ENCODE data around the gene DISC1.

The DISC1 gene

DNA sequence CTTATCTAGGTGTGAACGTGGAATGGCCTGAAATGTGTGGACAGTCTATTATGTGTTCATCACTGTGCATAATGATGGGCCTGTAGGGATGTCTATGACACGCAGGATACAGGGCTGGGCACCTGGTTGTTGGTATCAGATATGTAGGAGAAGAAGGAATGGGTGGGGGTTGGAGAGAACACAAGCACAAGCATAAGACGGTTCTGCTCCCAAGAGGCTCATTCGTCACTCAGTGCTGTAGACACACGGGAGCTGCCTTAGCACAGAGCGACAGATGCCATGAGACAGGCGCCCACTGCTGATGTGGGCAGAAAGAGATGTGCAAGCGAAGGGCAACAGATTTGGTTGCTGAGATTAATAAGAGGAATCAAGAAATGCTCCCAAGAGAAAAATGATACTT, 256.2 kb downstream of the DISC1 start:
- H4K8ac ChIP-seq (ENCODE audit: low read depth, low read length): no peak overlapping the region
- H3K27me3 ChIP-seq (ENCODE audit: control insufficient read depth in 3 of 3, insufficient read depth in 3 of 3, low read depth in 1 of 3, low read length in 3 of 3): no peaks in the 10 kb centered on the region
- no peak overlapping the region for H3K18ac ChIP-seq (ENCODE audit: low read length)
- H3K9ac ChIP-seq (ENCODE audit: low read depth, low read length, poor library complexity): no peak overlapping the region
- H3K79me1 ChIP-seq (ENCODE audit: low read depth, low read length): no peaks in the 10 kb centered on the region
- no peak overlapping the region for H4K91ac ChIP-seq (ENCODE audit: low read depth, low read length, poor library complexity)
- no peak overlapping the region for H2BK15ac ChIP-seq (ENCODE audit: low read length)
- no peak overlapping the region for H2AFZ ChIP-seq (ENCODE audit: low read length)
- H2BK12ac ChIP-seq (ENCODE audit: low read length): no peak overlapping the region
- H3K36me3 ChIP-seq (replicated peaks in 1 of 2; ENCODE audit: control insufficient read depth in 2 of 2, insufficient read depth in 2 of 2, low read length in 2 of 2): no peaks in the 10 kb centered on the region
- no peaks in the 10 kb centered on the region for H3K4me1 ChIP-seq (ENCODE audit: control insufficient read depth in 2 of 2, insufficient read depth in 1 of 2, low read depth in 1 of 2, low read length in 2 of 2)
- no peak overlapping the region for H3K4me2 ChIP-seq (ENCODE audit: insufficient read depth, low read length, poor library complexity, severe bottlenecking)
- H3K4ac ChIP-seq (ENCODE audit: low read length): no peak overlapping the region
- H3K14ac ChIP-seq (ENCODE audit: low read length): no peak overlapping the region
- no peak overlapping the region for H3K4me3 ChIP-seq (ENCODE audit: low read length in 2 of 2)
- H2AK5ac ChIP-seq (ENCODE audit: low read depth, low read length): no peak overlapping the region
- H3K27ac ChIP-seq (replicated peaks; ENCODE audit: low read length): no peak overlapping the region
- no peaks in the 10 kb centered on the region for H3K9me3 ChIP-seq (replicated peaks in 1 of 2; ENCODE audit: control insufficient read depth in 2 of 2, insufficient read depth in 1 of 2, low read depth in 1 of 2, low read length in 2 of 2)
- H2BK5ac ChIP-seq (ENCODE audit: low read length): no peak overlapping the region
- DNase-seq (ENCODE audit: low spot score): no peak
- no peak overlapping the region for H3K23ac ChIP-seq (ENCODE audit: low read depth, low read length, poor library complexity)
- WGBS, 2 donors (ENCODE audit: extremely low coverage in 2 of 2, insufficient read length in 2 of 2, insufficient replicate concordance in 1 of 2): no CpG with 5 or more reads among the region's 8 CpGs
- H2BK120ac ChIP-seq (ENCODE audit: low read depth, low read length): no peak overlapping the region

DNA sequence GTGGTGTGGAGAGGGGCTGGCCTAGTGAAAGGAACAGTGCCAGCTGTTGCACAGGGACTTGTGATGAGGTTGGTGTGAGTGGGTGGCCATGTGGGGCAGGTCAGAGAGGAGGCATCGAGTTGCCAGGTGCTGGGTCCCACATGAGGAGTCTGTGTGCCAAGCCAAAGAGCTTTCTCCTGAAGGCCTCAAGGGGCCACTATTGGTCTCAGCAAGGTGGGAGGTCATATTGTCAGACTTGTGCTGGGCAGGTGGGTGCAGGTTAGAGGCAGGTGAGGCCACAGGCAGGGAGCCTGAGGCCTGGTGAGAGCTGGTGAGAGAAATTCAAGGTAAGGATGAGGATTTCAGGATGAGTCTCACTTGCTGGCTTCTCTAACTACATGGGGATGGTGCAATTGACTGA, 256.8 kb downstream of the DISC1 start:
- H4K91ac ChIP-seq (ENCODE audit: low read depth, low read length, poor library complexity): no peak overlapping the region
- H3K4me1 ChIP-seq (ENCODE audit: control insufficient read depth in 2 of 2, insufficient read depth in 1 of 2, low read depth in 1 of 2, low read length in 2 of 2): no peaks in the 10 kb centered on the region
- H3K23ac ChIP-seq (ENCODE audit: low read depth, low read length, poor library complexity): no peak overlapping the region
- H3K36me3 ChIP-seq (replicated peaks in 1 of 2; ENCODE audit: control insufficient read depth in 2 of 2, insufficient read depth in 2 of 2, low read length in 2 of 2): no peaks in the 10 kb centered on the region
- no peaks in the 10 kb centered on the region for H3K27me3 ChIP-seq (ENCODE audit: control insufficient read depth in 3 of 3, insufficient read depth in 3 of 3, low read depth in 1 of 3, low read length in 3 of 3)
- no peak overlapping the region for H3K9ac ChIP-seq (ENCODE audit: low read depth, low read length, poor library complexity)
- H3K79me1 ChIP-seq (ENCODE audit: low read depth, low read length): no peaks in the 10 kb centered on the region
- no peak overlapping the region for H2AFZ ChIP-seq (ENCODE audit: low read length)
- no peak for DNase-seq (ENCODE audit: low spot score)
- no peaks in the 10 kb centered on the region for H3K9me3 ChIP-seq (replicated peaks in 1 of 2; ENCODE audit: control insufficient read depth in 2 of 2, insufficient read depth in 1 of 2, low read depth in 1 of 2, low read length in 2 of 2)
- no peak overlapping the region for H2BK15ac ChIP-seq (ENCODE audit: low read length)
- H3K14ac ChIP-seq (ENCODE audit: low read length): no peak overlapping the region
- no CpG with 5 or more reads among the region's 1 CpG for WGBS, 2 donors (ENCODE audit: extremely low coverage in 2 of 2, insufficient read length in 2 of 2, insufficient replicate concordance in 1 of 2)
- no peak overlapping the region for H2BK12ac ChIP-seq (ENCODE audit: low read length)
- H2BK5ac ChIP-seq (ENCODE audit: low read length): no peak overlapping the region
- no peak overlapping the region for H3K4me3 ChIP-seq (ENCODE audit: low read length in 2 of 2)
- no peak overlapping the region for H3K27ac ChIP-seq (replicated peaks; ENCODE audit: low read length)
- no peak overlapping the region for H3K4me2 ChIP-seq (ENCODE audit: insufficient read depth, low read length, poor library complexity, severe bottlenecking)
- no peak overlapping the region for H3K4ac ChIP-seq (ENCODE audit: low read length)
- no peak overlapping the region for H3K18ac ChIP-seq (ENCODE audit: low read length)
- no peak overlapping the region for H2BK120ac ChIP-seq (ENCODE audit: low read depth, low read length)
- H2AK5ac ChIP-seq (ENCODE audit: low read depth, low read length): no peak overlapping the region
- no peak overlapping the region for H4K8ac ChIP-seq (ENCODE audit: low read depth, low read length)

DNA sequence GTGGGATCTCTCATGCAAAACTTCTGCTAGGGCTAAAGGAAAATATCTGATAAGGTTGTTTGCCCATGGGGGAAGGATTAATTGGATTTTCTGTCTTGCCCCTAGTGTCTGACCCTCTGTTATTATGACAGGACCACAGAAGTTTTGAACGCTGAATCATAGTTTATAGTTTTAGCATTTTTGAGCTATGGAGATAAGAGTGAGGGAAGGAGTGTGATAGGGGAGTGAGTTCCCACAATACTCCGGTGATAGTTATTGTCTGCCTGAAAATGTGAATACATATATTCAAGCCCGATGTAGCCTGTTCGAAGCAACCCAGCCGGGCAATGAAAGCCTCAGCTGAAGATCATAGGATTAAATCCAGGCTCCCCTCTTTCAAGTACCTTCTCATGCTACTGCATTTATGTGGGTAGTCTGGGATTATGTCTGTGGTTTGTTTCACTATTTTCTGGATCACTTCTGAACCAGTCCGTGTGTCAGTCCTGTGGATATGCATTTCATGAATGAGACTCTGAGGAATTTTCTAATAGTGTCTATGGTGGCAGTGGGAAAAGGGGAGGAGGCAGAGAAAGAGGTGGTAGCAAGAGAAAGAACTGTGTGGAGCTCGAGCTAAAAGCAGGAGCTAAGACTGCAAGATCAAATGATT, 258.7 kb downstream of the DISC1 start:
- Histone ChIP-seq H4K91ac (ENCODE audit: low read depth, low read length, poor library complexity) (no peak overlapping the region), H3K9me3 (replicated peaks in 1 of 2; ENCODE audit: control insufficient read depth in 2 of 2, insufficient read depth in 1 of 2, low read depth in 1 of 2, low read length in 2 of 2) (no peaks in the 10 kb centered on the region), H3K36me3 (replicated peaks in 1 of 2; ENCODE audit: control insufficient read depth in 2 of 2, insufficient read depth in 2 of 2, low read length in 2 of 2) (no peaks in the 10 kb centered on the region), H3K18ac (ENCODE audit: low read length) (no peak overlapping the region), H3K79me1 (ENCODE audit: low read depth, low read length) (no peaks in the 10 kb centered on the region), H3K23ac (ENCODE audit: low read depth, low read length, poor library complexity) (no peak overlapping the region), H4K8ac (ENCODE audit: low read depth, low read length) (no peak overlapping the region), H3K27ac (replicated peaks; ENCODE audit: low read length) (no peak overlapping the region), H3K9ac (ENCODE audit: low read depth, low read length, poor library complexity) (no peak overlapping the region), H2BK15ac (ENCODE audit: low read length) (no peak overlapping the region), H2BK120ac (ENCODE audit: low read depth, low read length) (no peak overlapping the region), H3K4me1 (ENCODE audit: control insufficient read depth in 2 of 2, insufficient read depth in 1 of 2, low read depth in 1 of 2, low read length in 2 of 2) (no peaks in the 10 kb centered on the region), H3K4me3 (ENCODE audit: low read length in 2 of 2) (no peak overlapping the region), H2BK5ac (ENCODE audit: low read length) (no peak overlapping the region), H2AK5ac (ENCODE audit: low read depth, low read length) (no peak overlapping the region), H2AFZ (ENCODE audit: low read length) (no peak overlapping the region), H3K4me2 (ENCODE audit: insufficient read depth, low read length, poor library complexity, severe bottlenecking) (no peak overlapping the region), H3K27me3 (ENCODE audit: control insufficient read depth in 3 of 3, insufficient read depth in 3 of 3, low read depth in 1 of 3, low read length in 3 of 3) (no peaks in the 10 kb centered on the region), H2BK12ac (ENCODE audit: low read length) (no peak overlapping the region), H3K4ac (ENCODE audit: low read length) (no peak overlapping the region), H3K14ac (ENCODE audit: low read length) (no peak overlapping the region)
- DNase-seq (ENCODE audit: low spot score): no peak
- WGBS, 2 donors (ENCODE audit: extremely low coverage in 2 of 2, insufficient read length in 2 of 2, insufficient replicate concordance in 1 of 2): 100% methylated on average over 1 of the region's 7 CpGs; no CpG with 5 or more reads in 1 of the 2 donors

DNA sequence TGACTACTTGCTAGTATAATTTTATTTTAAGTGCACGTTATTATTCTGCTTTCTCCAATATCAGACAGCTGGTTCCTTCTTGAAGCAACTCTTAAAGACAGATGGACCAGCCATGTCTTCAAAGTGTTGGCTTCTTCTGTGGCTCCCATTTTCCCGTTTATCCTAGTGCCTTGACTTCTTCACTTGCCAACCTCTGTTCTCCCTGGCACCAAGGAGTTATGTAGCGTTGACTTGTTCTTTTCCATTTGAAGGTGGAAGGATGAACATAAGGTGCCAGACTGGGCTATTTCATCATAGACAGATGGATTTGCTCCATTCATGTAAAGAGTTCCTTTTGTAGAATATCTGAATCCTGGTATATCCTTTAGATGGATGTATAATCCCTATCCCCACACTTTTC, 260.6 kb downstream of the DISC1 start:
- no peak overlapping the region for H2AFZ ChIP-seq (ENCODE audit: low read length)
- H3K9ac ChIP-seq (ENCODE audit: low read depth, low read length, poor library complexity): no peak overlapping the region
- no peak overlapping the region for H3K18ac ChIP-seq (ENCODE audit: low read length)
- no peak overlapping the region for H4K91ac ChIP-seq (ENCODE audit: low read depth, low read length, poor library complexity)
- no peak overlapping the region for H3K4me3 ChIP-seq (ENCODE audit: low read length in 2 of 2)
- H3K27ac ChIP-seq (replicated peaks; ENCODE audit: low read length): no peak overlapping the region
- H3K14ac ChIP-seq (ENCODE audit: low read length): no peak overlapping the region
- no peak for DNase-seq (ENCODE audit: low spot score)
- H3K27me3 ChIP-seq (ENCODE audit: control insufficient read depth in 3 of 3, insufficient read depth in 3 of 3, low read depth in 1 of 3, low read length in 3 of 3): no peaks in the 10 kb centered on the region
- H3K36me3 ChIP-seq (replicated peaks in 1 of 2; ENCODE audit: control insufficient read depth in 2 of 2, insufficient read depth in 2 of 2, low read length in 2 of 2): no peaks in the 10 kb centered on the region
- H3K9me3 ChIP-seq (replicated peaks in 1 of 2; ENCODE audit: control insufficient read depth in 2 of 2, insufficient read depth in 1 of 2, low read depth in 1 of 2, low read length in 2 of 2): no peaks in the 10 kb centered on the region
- no peak overlapping the region for H2AK5ac ChIP-seq (ENCODE audit: low read depth, low read length)
- H4K8ac ChIP-seq (ENCODE audit: low read depth, low read length): no peak overlapping the region
- no peaks in the 10 kb centered on the region for H3K79me1 ChIP-seq (ENCODE audit: low read depth, low read length)
- no peak overlapping the region for H2BK120ac ChIP-seq (ENCODE audit: low read depth, low read length)
- no CpG with 5 or more reads among the region's 3 CpGs for WGBS, 2 donors (ENCODE audit: extremely low coverage in 2 of 2, insufficient read length in 2 of 2, insufficient replicate concordance in 1 of 2)
- no peak overlapping the region for H3K4me2 ChIP-seq (ENCODE audit: insufficient read depth, low read length, poor library complexity, severe bottlenecking)
- no peaks in the 10 kb centered on the region for H3K4me1 ChIP-seq (ENCODE audit: control insufficient read depth in 2 of 2, insufficient read depth in 1 of 2, low read depth in 1 of 2, low read length in 2 of 2)
- H3K4ac ChIP-seq (ENCODE audit: low read length): no peak overlapping the region
- H2BK12ac ChIP-seq (ENCODE audit: low read length): no peak overlapping the region
- H2BK5ac ChIP-seq (ENCODE audit: low read length): no peak overlapping the region
- no peak overlapping the region for H3K23ac ChIP-seq (ENCODE audit: low read depth, low read length, poor library complexity)
- H2BK15ac ChIP-seq (ENCODE audit: low read length): no peak overlapping the region

Data from neuronal stem cell (in vitro differentiated cells).